ENCODE data around the gene PLEKHH2.
"Not testable (repeated sequence)": the region's sequence is repeated elsewhere in the genome, so short reads cannot be mapped to it uniquely, and the experiment has no call there.

PLEKHH2 gene

GRCh38 chr2:43718530-43719124, 81.6 kb downstream of the PLEKHH2 start:
- no peak for DNase-seq

- no peak for DNase-seq
Observed at GRCh38 chr2:43724728-43725526, 87.9 kb downstream of the PLEKHH2 start.

- no peak for DNase-seq
Observed at GRCh38 chr2:43725711-43726246, 88.7 kb downstream of the PLEKHH2 start.

DNA sequence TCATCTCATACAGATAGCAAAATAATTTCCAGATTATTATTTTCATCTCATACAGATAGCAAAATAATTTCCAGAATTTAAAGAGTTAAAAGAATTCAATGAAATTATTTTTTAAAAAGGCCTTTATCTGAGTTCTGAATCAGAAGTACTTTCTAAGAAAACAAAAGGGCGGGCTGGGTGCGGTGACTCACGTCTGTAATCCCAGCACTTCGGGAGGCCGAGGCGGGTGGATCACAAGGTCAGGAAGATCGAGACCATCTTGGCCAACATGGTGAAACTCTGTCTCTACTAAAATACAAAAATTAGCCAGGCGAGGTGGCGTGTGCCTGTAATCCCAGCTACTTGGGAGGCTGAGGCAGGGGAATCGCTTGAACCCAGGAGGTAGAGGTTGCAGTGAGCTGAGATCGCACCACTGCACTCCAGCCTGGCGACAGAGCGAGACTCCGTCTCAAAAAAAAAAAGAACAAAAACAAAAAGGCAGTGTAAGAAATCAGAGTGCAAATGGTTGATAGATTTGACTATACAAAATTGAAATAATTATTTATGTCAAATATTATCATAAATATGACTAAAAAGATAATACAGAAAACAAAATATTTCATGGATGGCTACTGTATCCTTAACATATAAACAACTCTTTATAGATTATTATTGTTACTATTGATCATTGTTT, 90.0 kb downstream of the PLEKHH2 start:
- DNase-seq = not testable (repeated sequence)

DNA sequence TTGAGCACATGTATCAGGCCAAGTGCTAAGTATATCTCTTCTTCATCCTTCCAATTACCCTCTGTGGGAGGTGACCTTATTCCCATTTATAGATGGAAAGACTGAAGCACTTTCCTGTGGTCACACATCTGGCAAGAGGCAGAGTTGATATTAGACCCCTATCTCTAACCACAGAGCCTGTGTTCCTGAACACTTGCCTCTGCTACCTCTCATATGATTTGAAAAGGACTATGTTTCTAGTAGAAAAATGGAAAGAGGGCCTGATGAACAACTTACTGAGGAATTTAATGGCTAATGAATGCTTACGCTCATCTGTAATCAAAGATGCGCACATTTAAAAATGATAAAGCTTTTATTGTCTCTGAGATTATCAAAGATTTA, 90.6 kb downstream of the PLEKHH2 start:
- no peak for DNase-seq

- DNase-seq = no peak
Observed at GRCh38 chr2:43729491-43730174, 92.6 kb downstream of the PLEKHH2 start.

DNA sequence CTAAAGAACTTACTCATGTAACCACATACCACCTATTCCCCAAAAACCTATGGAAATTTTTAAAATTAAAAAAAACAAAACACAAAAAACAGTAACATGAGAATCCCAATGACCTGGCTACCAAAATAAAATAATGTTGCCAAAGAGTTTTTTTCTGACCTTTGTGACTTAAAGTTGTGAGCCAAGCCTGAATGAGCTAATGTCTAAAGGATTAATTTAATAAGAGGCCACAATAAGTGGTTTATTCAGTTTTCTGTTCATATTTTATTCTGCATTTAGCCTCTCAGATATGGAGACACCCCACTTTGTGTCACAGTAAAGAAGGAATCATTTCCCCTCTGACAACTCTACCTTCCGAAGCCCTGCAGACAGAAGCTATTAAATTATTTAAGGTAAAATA, 94.2 kb downstream of the PLEKHH2 start:
- no peak for DNase-seq

DNA sequence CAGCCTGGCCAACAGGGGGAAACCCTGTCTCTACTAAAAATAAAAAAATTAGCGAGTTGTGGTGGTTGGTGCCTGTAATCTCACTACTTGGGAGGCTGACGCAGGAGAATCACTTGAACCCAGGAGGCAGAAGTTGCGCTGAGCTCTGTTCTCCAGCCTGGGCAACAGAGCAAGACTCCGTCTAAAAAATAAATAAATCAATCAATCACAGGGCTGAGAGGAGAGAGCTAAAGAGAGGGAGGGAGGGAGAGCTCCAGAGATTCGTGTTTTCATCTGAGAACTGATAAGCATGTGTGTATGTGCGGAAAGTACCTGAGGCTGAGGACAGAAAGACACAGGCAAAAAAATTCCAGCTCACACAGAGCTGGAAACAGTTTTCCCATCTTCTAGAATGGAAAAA, 99.6 kb downstream of the PLEKHH2 start:
- no peak for DNase-seq

GRCh38 chr2:43737097-43737854, 100.2 kb downstream of the PLEKHH2 start:
- no peak for DNase-seq

- no peak for DNase-seq
Observed at GRCh38 chr2:43737855-43738254, 100.8 kb downstream of the PLEKHH2 start.

- DNase-seq = no peak
Observed at GRCh38 chr2:43738257-43738656, 101.2 kb downstream of the PLEKHH2 start.

GRCh38 chr2:43743706-43744105, 106.6 kb downstream of the PLEKHH2 start:
- no peak for DNase-seq

DNA sequence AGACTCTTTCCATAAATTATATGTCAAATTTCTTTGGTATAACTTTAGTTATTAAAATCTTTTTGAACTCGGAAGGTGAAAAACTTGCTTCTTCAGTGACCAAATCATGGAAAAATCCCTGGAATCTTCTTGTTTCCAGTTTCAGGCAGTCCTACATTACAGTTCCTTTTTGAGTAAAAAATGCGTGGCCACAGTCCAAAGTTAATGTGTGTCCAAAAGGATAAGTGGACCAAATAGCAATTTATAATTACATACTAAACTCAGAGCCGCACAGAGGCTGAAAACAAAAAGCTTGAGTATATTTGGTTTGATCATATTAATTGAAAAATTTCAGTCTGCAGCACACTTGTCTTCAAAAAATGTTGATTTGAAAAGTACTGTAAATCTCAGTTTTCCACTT, 108.4 kb downstream of the PLEKHH2 start:
- no peak for DNase-seq

- no peak for DNase-seq
Observed at GRCh38 chr2:43748333-43748732, 111.3 kb downstream of the PLEKHH2 start.

DNA sequence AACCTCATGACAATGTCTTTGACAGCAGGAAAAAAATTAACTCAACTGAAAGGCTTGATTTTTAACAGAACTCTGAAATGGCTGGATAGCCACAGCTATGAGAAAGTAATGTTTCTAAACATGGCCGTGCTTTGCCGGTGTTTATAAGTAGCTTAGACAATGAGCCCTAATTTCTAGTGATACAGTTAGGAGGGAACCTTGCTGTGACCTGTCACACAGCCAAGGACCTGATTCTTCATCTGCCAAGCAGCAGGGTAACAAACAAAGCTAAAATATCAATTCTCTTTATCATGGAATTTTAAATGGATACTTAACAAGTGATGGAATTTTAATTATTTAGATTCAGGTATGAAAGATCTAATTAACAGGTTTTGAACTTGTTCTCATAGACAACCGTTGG, 112.5 kb downstream of the PLEKHH2 start:
- DNase-seq = no peak

- DNase-seq = no peak
Observed at GRCh38 chr2:43751476-43751990, 114.5 kb downstream of the PLEKHH2 start.

DNA sequence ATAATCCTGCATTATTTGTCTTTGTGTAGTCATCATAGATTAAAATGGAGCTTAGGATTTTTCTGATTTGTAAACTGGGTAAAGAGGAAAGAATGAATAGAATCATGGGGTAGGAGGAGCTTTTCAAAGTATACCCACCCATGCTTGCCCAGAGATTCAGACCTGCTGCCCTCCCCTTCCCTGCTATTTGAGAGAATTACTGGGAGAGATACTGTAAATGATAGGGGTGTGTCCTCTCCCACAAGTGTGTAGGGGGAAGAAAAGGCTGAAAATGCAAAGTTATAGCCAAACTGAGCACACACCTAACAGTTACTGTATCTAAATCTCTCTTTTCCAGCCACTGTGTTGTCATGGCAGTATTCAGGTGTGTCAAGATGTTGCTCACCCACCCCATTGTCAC, 115.2 kb downstream of the PLEKHH2 start:
- no peak for DNase-seq

DNA sequence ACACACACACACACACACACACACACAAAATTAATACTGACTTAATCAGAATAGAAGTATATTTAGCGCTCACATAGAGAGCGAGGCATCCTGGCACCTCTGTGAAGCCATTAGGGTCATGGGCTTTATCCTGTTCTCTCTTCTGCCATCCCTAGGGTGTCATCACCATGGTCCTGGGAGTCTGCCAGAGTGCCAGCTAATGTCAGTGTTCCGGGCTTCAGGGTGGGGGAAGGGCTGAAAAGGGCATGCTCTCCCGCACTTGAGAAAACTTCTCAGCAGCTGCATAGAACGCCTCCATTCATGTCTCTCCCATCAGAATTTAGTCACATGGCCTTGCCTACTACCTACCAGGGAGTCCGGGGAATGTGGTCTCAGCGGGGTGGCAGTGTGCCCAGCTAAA, 117.1 kb downstream of the PLEKHH2 start:
- DNase-seq = no peak

DNA sequence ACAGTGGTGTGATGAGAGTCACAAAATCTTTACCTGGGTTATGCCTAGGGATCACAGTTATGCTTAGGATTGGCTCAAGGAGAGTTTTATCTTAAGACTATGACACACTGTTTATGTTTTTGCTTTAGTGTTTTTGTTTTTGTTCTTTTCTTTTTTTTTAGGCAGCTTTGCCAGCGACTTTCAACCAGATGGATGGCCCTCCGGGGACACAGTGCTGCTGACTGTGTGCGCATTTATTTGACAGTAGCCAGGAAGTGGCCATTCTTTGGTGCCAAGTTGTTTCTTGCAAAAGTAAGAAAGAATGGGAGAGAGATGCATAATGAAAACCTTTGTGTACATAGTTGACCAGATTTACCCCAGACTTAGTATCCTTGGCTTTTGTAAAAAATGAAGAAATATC, 121.7 kb downstream of the PLEKHH2 start:
- DNase-seq = no peak

DNA sequence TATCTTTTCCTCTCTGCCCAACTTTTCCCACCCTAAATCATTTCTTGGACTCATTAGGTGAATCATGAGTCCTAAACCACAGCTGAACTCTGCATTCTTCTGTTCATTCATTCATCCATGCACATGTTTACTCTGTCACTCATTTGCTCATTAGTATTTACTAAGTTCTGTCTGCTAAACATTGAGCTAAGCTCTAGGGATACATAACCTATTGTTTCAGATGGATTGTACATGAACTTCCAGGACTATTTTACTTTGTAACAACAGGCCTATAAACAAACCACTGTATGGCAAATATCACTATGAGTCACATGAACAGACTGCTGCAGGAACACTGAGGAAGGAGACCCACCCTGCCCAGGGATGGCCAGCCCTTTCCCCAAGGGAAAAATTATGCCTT, 122.1 kb downstream of the PLEKHH2 start:
- no peak for DNase-seq

DNA sequence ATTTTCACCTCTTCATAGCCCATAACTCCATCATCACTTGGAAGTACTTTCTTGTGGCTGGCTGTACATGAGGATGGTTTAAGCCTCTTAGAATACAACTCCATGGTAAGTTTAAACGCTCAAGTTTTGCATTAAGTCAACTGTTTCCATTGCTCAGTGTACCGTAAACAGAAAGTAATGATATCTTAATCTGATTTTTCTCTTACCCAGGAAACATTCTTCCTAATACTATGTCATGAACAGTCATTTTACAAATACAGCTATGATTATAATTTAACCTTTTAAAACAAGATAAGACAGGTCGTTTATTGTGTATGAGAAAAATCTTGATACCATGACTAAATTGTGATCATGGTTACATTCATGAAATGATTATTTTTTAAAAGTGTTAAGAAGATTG, 125.2 kb downstream of the PLEKHH2 start:
- no peak for DNase-seq

- DNase-seq = no peak
Observed at GRCh38 chr2:43763091-43763490, 126.0 kb downstream of the PLEKHH2 start.
